ENCODE data around the gene WWOX.

Gene WWOX

GRCh38 chr16:78537511-78537910 lies 438.1 kb downstream of the WWOX start:
- DNase-seq (ENCODE audit: low spot score) = no peak

DNA sequence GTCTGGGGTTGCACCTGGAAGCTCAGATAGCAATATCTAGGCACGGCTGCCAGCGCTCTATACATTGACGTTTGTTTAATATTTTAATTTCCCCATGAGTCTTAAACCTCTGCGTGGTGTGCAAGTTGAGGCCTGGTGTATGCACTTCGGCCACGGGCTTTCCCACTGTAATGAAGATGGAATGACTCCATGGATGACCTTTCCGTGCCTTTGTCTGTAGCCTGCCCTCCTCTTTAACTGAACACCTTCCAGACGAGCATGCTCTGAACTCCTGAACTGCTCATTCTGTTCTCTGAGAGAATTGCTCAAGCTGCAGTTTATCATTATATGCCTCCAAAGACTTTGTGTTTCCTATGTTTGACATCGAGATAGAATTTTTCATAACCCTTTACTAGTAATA lies 438.8 kb downstream of the WWOX start:
- DNase-seq (ENCODE audit: low spot score) = no peak

DNA sequence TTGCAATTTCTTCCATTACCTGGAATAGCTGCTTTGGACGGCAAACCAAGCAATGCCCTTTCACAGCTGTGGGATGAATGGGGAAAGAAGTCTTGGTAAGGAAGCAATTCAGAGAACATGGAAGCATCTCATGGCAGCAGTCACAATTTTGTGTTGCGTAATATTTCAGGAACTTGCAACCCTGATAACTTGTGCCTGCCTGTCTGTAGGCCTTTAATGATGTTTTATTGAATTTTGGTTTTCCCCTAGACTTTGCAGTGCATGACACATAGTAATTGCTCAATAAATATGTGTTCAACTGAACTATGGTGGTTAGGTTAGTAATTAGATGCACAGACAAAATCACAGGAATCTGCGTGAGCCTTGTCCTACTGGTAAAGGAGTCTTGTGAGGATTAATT lies 439.5 kb downstream of the WWOX start:
- no peak for DNase-seq (ENCODE audit: low spot score)

DNA sequence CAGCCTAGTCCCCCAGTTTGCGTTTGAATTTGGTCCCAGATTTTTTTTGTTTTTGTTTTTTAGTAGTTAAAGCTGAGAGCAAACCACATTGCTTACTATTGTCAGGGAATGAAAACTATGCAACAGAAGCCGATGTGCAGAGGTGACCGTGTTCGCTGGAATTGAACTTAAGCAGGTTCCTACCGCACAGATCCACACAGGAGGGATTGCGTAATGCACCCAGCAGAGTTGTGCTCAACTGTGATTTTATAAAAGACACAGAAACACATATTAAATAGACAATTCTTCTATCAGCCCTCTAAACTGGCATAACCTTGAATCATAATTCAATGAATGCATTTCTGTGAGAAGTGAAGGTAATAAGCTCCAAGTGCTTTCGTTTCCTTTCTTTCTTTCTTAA lies 443.0 kb downstream of the WWOX start:
- DNase-seq (ENCODE audit: low spot score) = no peak

DNA sequence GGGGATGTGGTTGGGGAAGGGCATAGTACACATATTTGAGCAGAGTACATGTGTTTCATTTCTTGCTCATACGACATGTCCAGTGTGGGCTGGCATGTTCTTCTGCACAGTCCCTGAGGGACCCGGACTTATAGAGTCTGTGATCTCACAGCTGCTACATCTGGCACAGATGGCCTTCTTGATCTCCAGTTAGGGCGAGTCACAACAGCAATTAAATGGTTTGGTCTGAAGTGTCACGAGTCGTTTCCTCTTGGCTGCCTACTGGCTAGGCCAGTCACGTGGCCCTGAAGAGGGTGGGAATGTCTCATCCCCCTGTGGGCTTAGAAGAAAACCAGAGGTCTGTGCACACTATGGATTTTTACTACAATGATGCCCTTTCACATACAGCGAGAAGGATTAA lies 443.6 kb downstream of the WWOX start:
- no peak for DNase-seq (ENCODE audit: low spot score)

DNA sequence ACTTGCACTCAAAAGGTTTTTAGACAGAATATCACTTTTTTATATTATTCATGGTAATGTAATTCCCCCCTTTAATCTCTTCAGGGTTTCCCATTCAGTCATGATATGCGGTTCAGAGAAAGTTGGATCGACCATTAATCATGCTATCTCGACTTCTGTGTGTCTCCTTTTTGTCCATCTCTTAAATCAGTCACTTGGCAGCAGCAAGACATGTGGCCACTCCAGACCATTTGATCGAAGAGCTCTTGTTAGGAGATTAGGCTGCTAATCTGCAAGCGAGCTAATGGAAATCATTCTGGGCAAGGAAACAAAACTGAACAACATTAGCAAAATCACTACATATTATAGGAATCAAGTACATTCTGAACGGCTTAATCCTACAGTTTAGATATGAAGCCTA lies 449.9 kb downstream of the WWOX start:
- no peak for DNase-seq (ENCODE audit: low spot score)

GRCh38 chr16:78551487-78552085 lies 452.1 kb downstream of the WWOX start:
- no peak for DNase-seq (ENCODE audit: low spot score)

GRCh38 chr16:78552106-78552675 lies 452.7 kb downstream of the WWOX start:
- DNase-seq (ENCODE audit: low spot score) = no peak

DNA sequence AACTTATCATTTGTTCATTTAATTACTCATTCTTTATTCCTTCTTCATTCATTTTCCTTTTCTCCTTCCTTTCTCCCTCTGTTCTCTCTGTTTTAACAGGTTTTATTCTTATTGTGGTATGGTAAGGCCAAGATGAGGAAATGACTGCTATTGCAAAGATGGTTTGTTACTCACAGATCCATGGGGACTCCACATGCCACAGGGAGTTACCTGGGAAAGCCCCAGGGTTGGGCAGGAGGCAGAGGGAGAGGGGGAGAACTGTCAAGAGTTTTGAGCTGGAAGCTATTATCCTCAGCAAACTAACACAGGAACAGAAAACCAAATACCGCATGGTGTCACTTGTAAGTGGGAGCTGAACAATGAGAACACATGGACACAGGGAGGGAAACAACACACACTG lies 453.3 kb downstream of the WWOX start:
- no peak for DNase-seq (ENCODE audit: low spot score)

GRCh38 chr16:78553268-78554039 lies 454.0 kb downstream of the WWOX start:
- DNase-seq (ENCODE audit: low spot score) = no peak

GRCh38 chr16:78556421-78556820 lies 457.0 kb downstream of the WWOX start:
- no peak for DNase-seq (ENCODE audit: low spot score)

GRCh38 chr16:78560997-78561396 lies 461.5 kb downstream of the WWOX start:
- no peak for DNase-seq (ENCODE audit: low spot score)

GRCh38 chr16:78562111-78562510 lies 462.7 kb downstream of the WWOX start:
- DNase-seq (ENCODE audit: low spot score) = no peak

GRCh38 chr16:78562650-78563049 lies 463.2 kb downstream of the WWOX start:
- no peak for DNase-seq (ENCODE audit: low spot score)

GRCh38 chr16:78563905-78564304 lies 464.5 kb downstream of the WWOX start:
- DNase-seq (ENCODE audit: low spot score) = no peak

DNA sequence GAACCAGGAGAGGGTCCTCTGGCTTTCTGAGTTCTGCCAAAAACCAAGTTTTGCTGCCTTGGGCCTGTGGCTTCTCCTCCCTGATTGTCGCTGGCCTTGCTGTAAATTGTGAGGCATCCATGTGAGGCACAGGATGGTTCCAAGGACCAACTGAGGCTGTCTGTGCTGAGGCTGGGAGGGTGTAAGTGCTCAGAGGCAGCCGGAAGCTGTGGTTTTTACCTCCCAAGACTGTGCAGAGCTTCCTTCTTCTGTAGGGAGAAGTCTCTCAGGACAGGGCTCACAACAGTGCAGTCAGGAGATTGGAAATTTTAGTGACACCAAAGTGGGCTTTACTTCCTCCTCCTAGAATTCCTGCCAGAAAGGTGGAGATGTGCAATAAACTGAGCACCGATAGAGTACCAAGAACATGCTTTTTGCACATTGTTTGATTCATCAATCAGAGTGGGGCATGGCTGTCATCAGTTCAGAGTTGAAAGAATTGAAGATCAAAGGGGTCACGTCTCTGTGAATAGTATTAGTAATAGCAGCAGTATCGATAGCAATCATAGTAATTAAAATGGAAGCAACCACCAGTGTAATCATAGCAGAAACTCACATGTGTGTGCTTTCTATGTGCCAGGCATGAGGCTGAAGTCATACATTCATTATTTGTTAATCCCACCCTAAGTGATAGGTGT lies 467.1 kb downstream of the WWOX start:
- no peak for DNase-seq (ENCODE audit: low spot score)

DNA sequence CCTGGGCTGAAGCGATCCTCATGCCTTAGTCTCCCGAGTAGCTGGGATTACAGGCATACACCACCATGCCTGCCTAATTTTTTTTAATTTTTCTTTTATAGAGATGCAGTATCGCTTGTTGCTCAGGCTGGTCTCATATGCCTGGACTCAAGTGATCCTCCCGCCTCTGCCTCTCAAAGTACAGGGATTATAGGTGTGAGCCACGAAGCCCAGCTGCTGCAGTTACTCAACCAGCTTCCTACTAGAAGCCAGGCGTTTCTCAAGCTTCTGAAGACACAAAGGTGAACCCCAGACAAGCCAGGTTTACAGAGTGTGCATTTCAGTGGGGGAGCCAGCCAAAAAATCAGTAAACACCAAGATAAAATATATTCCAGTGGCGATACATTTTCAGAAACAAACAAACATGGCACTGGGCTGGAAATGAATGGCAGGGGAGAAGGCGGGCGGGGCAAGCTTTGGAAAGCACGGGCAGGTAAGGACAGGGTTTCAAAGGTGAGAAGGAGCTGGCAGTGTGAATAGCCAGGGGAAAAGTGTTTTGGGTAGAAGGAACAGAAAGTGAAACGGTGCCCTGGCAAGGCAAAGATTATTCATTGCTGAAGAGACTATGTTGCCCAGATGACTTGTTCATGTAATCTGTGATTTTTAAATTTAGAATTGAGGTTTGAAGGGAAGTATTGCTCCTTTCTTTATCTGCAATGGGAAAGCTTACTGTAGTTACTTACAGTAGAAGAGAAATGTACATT lies 471.1 kb downstream of the WWOX start:
- no peak for DNase-seq (ENCODE audit: low spot score)

DNA sequence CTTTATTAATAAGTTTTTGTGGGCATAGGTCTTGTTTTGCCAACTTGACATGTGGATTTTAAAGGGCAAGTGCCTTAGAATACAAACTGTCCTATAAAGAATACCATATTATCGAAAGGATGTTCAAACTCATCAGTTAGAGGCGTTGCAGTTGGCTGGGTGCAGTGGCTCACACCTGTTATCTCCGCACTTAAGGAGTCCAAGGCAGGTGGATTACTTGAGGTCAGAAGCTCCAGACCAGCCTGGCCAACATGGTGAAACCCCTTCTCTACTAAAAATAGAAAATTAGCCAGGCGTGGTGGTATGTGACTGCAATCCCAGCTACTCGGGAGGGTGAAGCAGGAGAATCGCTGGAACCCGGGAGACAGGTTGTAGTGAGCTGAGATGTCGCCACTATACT lies 472.0 kb downstream of the WWOX start:
- no peak for DNase-seq (ENCODE audit: low spot score)

DNA sequence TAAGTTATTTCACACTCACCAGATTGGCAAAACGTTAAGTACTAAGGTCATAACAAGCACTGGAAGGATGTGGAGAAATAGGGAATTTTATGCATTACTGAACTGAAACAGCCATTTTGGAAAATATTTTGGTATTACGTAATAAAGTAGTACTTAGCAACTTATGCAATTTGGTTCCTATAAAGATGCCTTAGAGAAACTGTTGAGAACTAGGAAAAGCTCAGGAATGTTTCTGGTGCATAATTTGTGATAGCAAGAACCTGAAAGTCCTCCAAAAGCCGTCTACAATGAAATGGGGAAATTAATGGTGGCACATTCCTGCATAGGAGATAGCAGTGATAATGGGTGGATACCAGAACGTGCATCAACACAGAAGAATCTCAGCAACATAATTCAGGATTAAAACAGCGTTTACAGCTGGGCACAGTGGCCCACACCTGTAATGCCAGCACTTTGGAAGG lies 472.5 kb downstream of the WWOX start:
- no peak for DNase-seq (ENCODE audit: low spot score)

DNA sequence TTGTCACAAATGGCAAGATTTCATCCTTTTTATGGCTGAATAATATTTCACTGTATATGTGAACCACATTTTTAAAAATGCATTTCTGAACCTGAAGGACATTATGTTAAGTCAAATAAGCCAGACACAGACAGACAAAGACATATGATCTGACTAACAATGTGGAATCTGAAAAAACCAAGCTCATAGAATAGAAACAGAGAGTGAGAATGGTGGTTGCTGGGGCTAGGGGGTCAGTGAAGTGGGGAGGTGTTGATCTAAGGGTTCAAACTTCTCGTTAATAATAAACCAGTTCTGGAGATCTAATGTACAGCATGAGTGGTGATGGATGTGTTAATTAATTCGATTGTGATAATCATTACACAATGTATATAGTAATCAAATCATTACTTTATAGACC lies 475.1 kb downstream of the WWOX start:
- no peak for DNase-seq (ENCODE audit: low spot score)

DNA sequence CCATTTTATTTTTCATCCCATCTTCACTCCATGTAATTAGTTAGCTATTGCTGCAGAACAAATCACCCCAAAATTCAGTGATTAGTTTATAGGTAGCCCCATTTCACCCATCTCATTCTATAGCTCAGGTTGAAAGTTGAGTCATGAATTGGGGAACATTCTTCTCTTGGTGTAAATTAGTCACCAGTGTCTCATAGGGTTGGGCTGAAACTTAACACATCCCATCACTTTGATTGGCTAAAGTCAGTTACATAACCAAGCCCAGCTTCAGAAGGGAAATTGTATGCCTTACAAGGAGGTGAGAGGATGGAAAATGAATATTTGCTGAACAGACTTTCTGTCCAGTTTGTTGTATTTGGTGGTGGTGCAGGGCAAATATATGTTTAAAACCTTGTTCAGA lies 477.5 kb downstream of the WWOX start:
- DNase-seq (ENCODE audit: low spot score) = no peak

DNA sequence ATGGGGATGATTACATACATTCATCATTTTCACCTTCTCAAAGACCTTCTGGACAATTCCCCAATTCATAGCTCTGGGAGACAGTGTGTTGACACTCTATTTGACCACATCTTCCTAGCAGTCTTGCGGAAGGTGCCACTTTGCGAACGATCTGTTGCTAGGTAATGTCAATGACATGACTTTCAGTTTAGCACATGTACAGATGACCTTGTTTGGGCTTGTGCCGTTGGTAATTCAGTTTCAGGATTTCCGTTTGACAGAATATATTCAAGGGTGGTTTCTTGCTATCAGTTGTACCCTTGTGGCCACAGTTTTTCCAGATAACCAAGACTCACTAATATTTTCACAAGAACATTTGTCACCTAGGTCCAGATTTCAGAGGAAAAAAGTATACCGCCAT lies 478.2 kb downstream of the WWOX start:
- DNase-seq (ENCODE audit: low spot score) = no peak
